HepG2 (cell line): Measurements from ENCODE around the gene UGT3A2. TPM values are rescaled to one million over a fixed set of nuclear protein-coding genes. Genes with fewer than 3 reads are reported as not detected.

Experiments
- ATAC-seq: fragments of 200-7000 bp; cut with Tn5 transposase; 3 replicates; pipeline ENCODE4 v1.9.1; 2020; ENCODE audit warnings: mild to moderate bottlenecking, moderate library complexity
- BruUV-seq: library from RNA; stranded (reverse); fragments of 400-500 nt; replicated peaks from 2 replicates; lab custom pipeline; 2021; lab: Mats Ljungman, UMichigan
- CTCF ChIA-PET: fragments of 300-600 bp; formaldehyde crosslinking; extraction: SDS; loops from one replicate; lab custom pipeline; 2021; ENCODE audit warnings: low total read pairs, inconsistent platforms, low intra/inter-chr PET ratio; lab: Yijun Ruan, JAX
- POLR2A ChIA-PET: fragments of 350-600 bp; sonication (Branson Sonifier 250); formaldehyde crosslinking; loops from one replicate; lab custom pipeline; 2020; ENCODE audit warnings: antibody characterized with exemption, inconsistent platforms; lab: Yijun Ruan, JAX
- DNase-seq: peaks from one replicate; pipeline ENCODE4 v3.0.0-alpha.2; 2015; ENCODE audit warnings: low spot score
- FAIRE-seq: peaks from 3 replicates; lab custom pipeline; 2011; peaks lifted over from hg19 to GRCh38; lab: Jason Lieb, UNC
- H2AFZ ChIP-seq: one replicate; pipeline ENCODE4 v1.6.1; 2011; ENCODE audit warnings: low read length, inconsistent platforms
- H3K27ac ChIP-seq: fragments of 300-600 bp; 3 replicates; pipeline ENCODE4 v1.8.0; 2011; ENCODE audit warnings: mixed run types, mild to moderate bottlenecking, mixed read lengths, low read length, inconsistent platforms; ENCODE audit not compliant: insufficient read depth; ENCODE audit errors: extremely low read length
- H3K27me3 ChIP-seq, 2 experiments: fragments of 200-600 bp in 1 of 2; 2 replicates in 1 of 2; 3 replicates in 1 of 2; pipeline versions ENCODE4 v1.6.0 to v1.8.0; 2011; ENCODE audit warnings: low read length in 2 of 2, mild to moderate bottlenecking in 2 of 2, moderate library complexity in 2 of 2, inconsistent platforms in 1 of 2; ENCODE audit not compliant: insufficient read depth in 2 of 2, control insufficient read depth in 1 of 2
- H3K36me3 ChIP-seq, 2 experiments: fragments of 200-600 bp in 1 of 2; replicated peaks in 1 of 2; 2 replicates in 1 of 2; 3 replicates in 1 of 2; pipeline versions ENCODE4 v1.5.1 to v1.8.0; 2011; ENCODE audit warnings: low read length in 2 of 2, inconsistent platforms in 1 of 2; ENCODE audit not compliant: insufficient read depth in 2 of 2, control insufficient read depth in 1 of 2
- H3K4me1 ChIP-seq: 2 replicates; pipeline ENCODE4 v1.5.1; 2012; ENCODE audit warnings: low read length, inconsistent platforms; ENCODE audit not compliant: insufficient read depth
- H3K4me2 ChIP-seq: 2 replicates; pipeline ENCODE4 v1.6.0; 2011; ENCODE audit warnings: low read depth, low read length, inconsistent platforms
- H3K4me3 ChIP-seq, 3 experiments: fragments of 200-600 bp in 1 of 3; sonication (generic), shearing (Covaris generic) in 1 of 3; replicated peaks in 1 of 3; 2 replicates each; pipeline ENCODE4 v1.5.1; 2011 to 2016; ENCODE audit warnings: low read length in 3 of 3, inconsistent platforms in 2 of 3, low read depth in 2 of 3, mild to moderate bottlenecking in 2 of 3, control low read depth in 1 of 3, mixed read lengths in 1 of 3; ENCODE audit not compliant: insufficient read depth in 1 of 3
- H3K79me2 ChIP-seq: one replicate; pipeline ENCODE4 v1.6.1; 2011; ENCODE audit warnings: low read length, inconsistent platforms; ENCODE audit not compliant: insufficient read depth
- H3K9ac ChIP-seq: 2 replicates; pipeline ENCODE4 v1.6.0; 2011; ENCODE audit warnings: mild to moderate bottlenecking, low read depth, low read length, inconsistent platforms; ENCODE audit not compliant: insufficient read depth
- H3K9me3 ChIP-seq: 2 replicates; pipeline ENCODE4 v1.5.1; 2012; ENCODE audit warnings: mild to moderate bottlenecking, low read length
- H4K20me1 ChIP-seq: 2 replicates; pipeline ENCODE4 v1.6.0; 2011; ENCODE audit warnings: inconsistent platforms, mild to moderate bottlenecking, low read length, moderate library complexity; ENCODE audit not compliant: insufficient read depth
- DBP ChIP-seq: sonication (generic); formaldehyde crosslinking; IDR thresholded peaks from 2 replicates; pipeline ENCODE4 v1.4.0; 2020; ENCODE audit warnings: missing genetic modification reagents; ENCODE audit errors: not compliant biosample characterization
- LRRFIP1 ChIP-seq: sonication (generic); formaldehyde crosslinking; conservative IDR thresholded peaks from 2 replicates; pipeline ENCODE4 v1.4.0; 2020; ENCODE audit warnings: missing genetic modification reagents
- PAXIP1 ChIP-seq: sonication (generic); formaldehyde crosslinking; conservative IDR thresholded peaks from 2 replicates; pipeline ENCODE4 v1.4.0; 2020; ENCODE audit warnings: mild to moderate bottlenecking, missing genetic modification reagents, moderate library complexity
- POLR2A ChIP-seq, 2 experiments: IDR thresholded peaks; 2 replicates each; pipeline ENCODE4 v1.6.1; 2011; ENCODE audit warnings: low read depth in 2 of 2, low read length in 2 of 2, mild to moderate bottlenecking in 1 of 2, moderate library complexity in 1 of 2; ENCODE audit not compliant: insufficient read depth in 1 of 2
- RFX5 ChIP-seq: IDR thresholded peaks from 2 replicates; pipeline ENCODE4 v1.6.1; 2011; ENCODE audit warnings: low read depth, low read length, improper control_type of control experiment
- STAG1 ChIP-seq: sonication (generic); formaldehyde crosslinking; IDR thresholded peaks from 2 replicates; pipeline ENCODE4 v1.4.0; 2020; ENCODE audit warnings: missing genetic modification reagents
- ZBTB38 ChIP-seq: sonication (generic); formaldehyde crosslinking; IDR thresholded peaks from 2 replicates; pipeline ENCODE4 v1.5.1; 2020; ENCODE audit warnings: mild to moderate bottlenecking, missing genetic modification reagents
- ZFP1 ChIP-seq: IDR thresholded peaks from 2 replicates; pipeline ENCODE4 v1.6.1; 2016
- ZNF331 ChIP-seq: sonication (generic); formaldehyde crosslinking; IDR thresholded peaks from 2 replicates; pipeline ENCODE4 v1.4.0; 2020; ENCODE audit warnings: missing genetic modification reagents
- ZNF510 ChIP-seq: sonication (generic); formaldehyde crosslinking; IDR thresholded peaks from 2 replicates; pipeline ENCODE4 v1.4.0; 2020; ENCODE audit warnings: low read depth, mild to moderate bottlenecking, missing genetic modification reagents
- ZNF547 ChIP-seq: sonication (generic); formaldehyde crosslinking; IDR thresholded peaks from 2 replicates; pipeline ENCODE4 v1.5.1; 2020; ENCODE audit warnings: mild to moderate bottlenecking, missing genetic modification reagents
- WGBS: methylation state at CpG from one replicate; pipeline ENCODE4 v1.1.6; 2017; ENCODE audit warnings: low lambda C conversion rate; 5-methylcytosine and 5-hydroxymethylcytosine counted together
- in situ Hi-C: cut with HindIII; loops from 2 replicates; pipeline ENCODE4 v1.10.0; 2017; ENCODE audit warnings: low pct_unique_long_range_greater_than_20kb; ENCODE audit not compliant: extremely low pct_ligation_motif_present
- intact Hi-C: fragments of 100-400 bp; cut with micrococcal nuclease; formaldehyde crosslinking; loops from one replicate; pipeline ENCODE4 v1.10.0; 2022; ENCODE audit not compliant: unreplicated experiment
- polyA plus RNA-seq, 8 experiments: library from polyadenylated mRNA; depleted of rRNA in 3 of 8; stranded (reverse) in 7 of 8; unstranded in 1 of 8; fragments of >200 nt; fragmentation: Illumina TruSeq in 4 of 8; extraction: Trizol in 4 of 8; gene quantifications; 2 replicates each; pipeline versions ENCODE4 v1.2.1 to v1.2.3, GENCODE V29; 2011 to 2016; ENCODE audit warnings: low read depth in 4 of 8, missing spikeins in 1 of 8, mixed read lengths in 1 of 8; ENCODE audit not compliant: insufficient read depth in 1 of 8
- total RNA-seq, 5 experiments: library from RNA; depleted of rRNA; stranded (reverse); fragments of >200 nt; fragmentation: Illumina TruSeq; extraction: Trizol; gene quantifications; 2 replicates each; pipeline ENCODE4 v1.2.3, GENCODE V29; 2016; ENCODE audit warnings: low read depth in 1 of 5

The UGT3A2 gene
- total and polyA plus RNA-seq, 2 of the 13 experiments (the other 11 are each of a cell fraction or from before 2014, with no cell fraction given), result not detected

- no peak overlapping the region for H3K4me3 ChIP-seq
- CTCF ChIA-PET, result no interaction called here
These were observed 7.9 kb downstream of the UGT3A2 start for GRCh38 chr5:36058776-36059175.

More at GRCh38 chr5:36058776-36059175, 7.9 kb downstream of the UGT3A2 start:
- Histone ChIP-seq H3K27ac (no peak overlapping the region), H2AFZ (no peak overlapping the region), H4K20me1 (no peaks in the 10 kb centered on the region), H3K27me3 (no peaks in the 10 kb centered on the region), H3K4me1 (no peaks in the 10 kb centered on the region), H3K36me3 (no peaks in the 10 kb centered on the region), H3K9me3 (no peaks in the 10 kb centered on the region), H3K79me2 (no peaks in the 10 kb centered on the region), H3K9ac (no peak overlapping the region), H3K4me2 (no peak overlapping the region)
- TF ChIP-seq STAG1 (no peak), ZNF331 (CRISPR knock-in tag) (no peak), LRRFIP1 (CRISPR knock-in tag) (no peak), ZBTB38 (no peak), ZNF510 (no peak), POLR2A (IDR thresholded peaks at IDR 0.05; ENCODE audit: insufficient read depth in 1 of 2, low read depth in 2 of 2, low read length in 2 of 2) (no peak), DBP (CRISPR knock-in tag) (no peak), ZNF547 (CRISPR knock-in tag) (no peak), PAXIP1 (CRISPR knock-in tag) (no peak), RFX5 (no peak), ZFP1 (no peak)
- in situ Hi-C loops (loop anchor here (25.0 kb wide), 1 partner anchor 629 kb away; no protein-coding TSS in a partner anchor), intact Hi-C loops (no loop called here)
- BruUV-seq, result no TSS peak
- no peak for FAIRE-seq
- no peak for DNase-seq
- WGBS, result 20% methylated on average over 2 of the region's 2 CpGs
- ATAC-seq, result no peak
- POLR2A ChIA-PET, result no interaction called here
